HL-60 (cell line): ENCODE results near the gene CALR3.

ENCODE experiments used
- TF ChIP-seq, protein P1 (sequence below): IDR thresholded peaks from one replicate; pipeline ENCODE4 v1.5.1; 2011; ENCODE audit warnings: low read length, control low read depth, inconsistent platforms; ENCODE audit not compliant: insufficient read depth
- TF ChIP-seq, protein P2 (sequence below): IDR thresholded peaks from 2 replicates; pipeline ENCODE4 v1.6.1; 2012; ENCODE audit warnings: low read depth; ENCODE audit not compliant: insufficient replicate concordance

DNA sequence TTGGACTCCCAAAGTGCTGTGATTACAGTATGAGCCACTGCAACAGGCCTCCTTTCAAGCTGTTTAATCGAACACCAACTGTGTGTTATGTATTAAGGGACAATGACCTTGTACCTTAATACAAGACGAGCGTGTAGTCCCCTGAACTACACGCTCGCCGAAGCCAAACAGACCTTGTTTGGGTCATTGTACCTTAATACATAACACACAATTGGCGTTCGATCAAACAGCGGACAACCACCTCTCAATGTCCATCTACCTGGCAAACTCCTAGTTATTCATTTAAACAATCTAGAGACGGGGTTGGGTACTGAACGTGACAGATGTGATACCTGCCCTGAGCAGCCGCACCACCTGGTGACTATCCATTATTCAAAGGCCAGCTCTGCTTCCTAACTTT, 45.0 kb upstream of the CALR3 start:
- TF ChIP-seq, protein P1, sequence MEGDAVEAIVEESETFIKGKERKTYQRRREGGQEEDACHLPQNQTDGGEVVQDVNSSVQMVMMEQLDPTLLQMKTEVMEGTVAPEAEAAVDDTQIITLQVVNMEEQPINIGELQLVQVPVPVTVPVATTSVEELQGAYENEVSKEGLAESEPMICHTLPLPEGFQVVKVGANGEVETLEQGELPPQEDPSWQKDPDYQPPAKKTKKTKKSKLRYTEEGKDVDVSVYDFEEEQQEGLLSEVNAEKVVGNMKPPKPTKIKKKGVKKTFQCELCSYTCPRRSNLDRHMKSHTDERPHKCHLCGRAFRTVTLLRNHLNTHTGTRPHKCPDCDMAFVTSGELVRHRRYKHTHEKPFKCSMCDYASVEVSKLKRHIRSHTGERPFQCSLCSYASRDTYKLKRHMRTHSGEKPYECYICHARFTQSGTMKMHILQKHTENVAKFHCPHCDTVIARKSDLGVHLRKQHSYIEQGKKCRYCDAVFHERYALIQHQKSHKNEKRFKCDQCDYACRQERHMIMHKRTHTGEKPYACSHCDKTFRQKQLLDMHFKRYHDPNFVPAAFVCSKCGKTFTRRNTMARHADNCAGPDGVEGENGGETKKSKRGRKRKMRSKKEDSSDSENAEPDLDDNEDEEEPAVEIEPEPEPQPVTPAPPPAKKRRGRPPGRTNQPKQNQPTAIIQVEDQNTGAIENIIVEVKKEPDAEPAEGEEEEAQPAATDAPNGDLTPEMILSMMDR, result no peak
- TF ChIP-seq, protein P2, sequence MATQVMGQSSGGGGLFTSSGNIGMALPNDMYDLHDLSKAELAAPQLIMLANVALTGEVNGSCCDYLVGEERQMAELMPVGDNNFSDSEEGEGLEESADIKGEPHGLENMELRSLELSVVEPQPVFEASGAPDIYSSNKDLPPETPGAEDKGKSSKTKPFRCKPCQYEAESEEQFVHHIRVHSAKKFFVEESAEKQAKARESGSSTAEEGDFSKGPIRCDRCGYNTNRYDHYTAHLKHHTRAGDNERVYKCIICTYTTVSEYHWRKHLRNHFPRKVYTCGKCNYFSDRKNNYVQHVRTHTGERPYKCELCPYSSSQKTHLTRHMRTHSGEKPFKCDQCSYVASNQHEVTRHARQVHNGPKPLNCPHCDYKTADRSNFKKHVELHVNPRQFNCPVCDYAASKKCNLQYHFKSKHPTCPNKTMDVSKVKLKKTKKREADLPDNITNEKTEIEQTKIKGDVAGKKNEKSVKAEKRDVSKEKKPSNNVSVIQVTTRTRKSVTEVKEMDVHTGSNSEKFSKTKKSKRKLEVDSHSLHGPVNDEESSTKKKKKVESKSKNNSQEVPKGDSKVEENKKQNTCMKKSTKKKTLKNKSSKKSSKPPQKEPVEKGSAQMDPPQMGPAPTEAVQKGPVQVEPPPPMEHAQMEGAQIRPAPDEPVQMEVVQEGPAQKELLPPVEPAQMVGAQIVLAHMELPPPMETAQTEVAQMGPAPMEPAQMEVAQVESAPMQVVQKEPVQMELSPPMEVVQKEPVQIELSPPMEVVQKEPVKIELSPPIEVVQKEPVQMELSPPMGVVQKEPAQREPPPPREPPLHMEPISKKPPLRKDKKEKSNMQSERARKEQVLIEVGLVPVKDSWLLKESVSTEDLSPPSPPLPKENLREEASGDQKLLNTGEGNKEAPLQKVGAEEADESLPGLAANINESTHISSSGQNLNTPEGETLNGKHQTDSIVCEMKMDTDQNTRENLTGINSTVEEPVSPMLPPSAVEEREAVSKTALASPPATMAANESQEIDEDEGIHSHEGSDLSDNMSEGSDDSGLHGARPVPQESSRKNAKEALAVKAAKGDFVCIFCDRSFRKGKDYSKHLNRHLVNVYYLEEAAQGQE, result no peak
